ENCODE data around the gene TRAM2.

TRAM2 gene

GRCh38 chr6:52544602-52545405 is 32.1 kb downstream of the TRAM2 start:
- no peak for DNase-seq
- no peak overlapping the region for H3K27ac Mint-ChIP-seq

DNA sequence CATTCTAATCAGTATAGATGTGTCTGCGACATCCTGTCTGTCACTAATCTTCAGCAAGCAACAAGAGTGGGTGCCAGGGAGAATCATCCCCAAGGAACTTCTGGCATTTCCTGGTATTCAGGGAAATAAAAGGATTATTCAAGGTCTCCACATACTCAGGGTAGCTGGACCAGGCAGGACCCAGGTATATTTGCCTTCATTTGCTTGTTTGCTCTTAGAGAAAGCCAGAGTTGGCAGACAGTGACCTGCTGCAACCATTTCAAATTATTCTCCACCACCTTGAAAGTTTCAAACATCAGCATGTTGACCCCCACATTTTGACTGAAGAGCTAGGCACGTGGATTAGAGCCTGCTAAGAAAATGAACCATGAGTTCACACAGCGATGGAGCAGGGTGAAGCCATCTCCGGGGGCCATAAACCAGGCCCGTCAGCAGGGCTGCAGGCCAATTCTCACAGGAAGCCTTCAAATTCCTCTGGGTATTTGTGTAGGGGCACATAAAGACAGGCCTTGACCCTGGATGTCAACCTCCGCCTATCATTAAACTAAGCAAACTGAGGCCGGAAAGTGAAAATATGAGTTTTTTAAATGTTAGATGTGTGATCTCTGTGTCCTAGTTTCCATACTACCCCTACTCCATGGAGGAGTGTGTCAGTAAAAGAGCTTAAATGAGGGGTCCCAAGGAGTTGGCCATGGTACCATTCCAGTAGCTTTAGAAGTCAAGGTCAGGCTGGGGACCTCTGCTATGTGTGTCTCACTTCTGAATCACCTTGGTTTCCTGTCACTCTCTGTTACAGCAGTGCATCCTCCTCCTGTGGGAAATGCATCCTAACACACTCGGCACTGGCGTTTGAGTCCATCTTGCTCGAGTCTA is 32.9 kb downstream of the TRAM2 start:
- Mint-ChIP-seq H3K4me1 (ENCODE audit: low read depth in 2 of 2) (peaks cover 38 to 55% of the 10 kb centered on the region in 2 donors), H3K9me3 (no peaks in the 10 kb centered on the region), H3K27ac (no peak overlapping the region), H3K27me3 (no peaks in the 10 kb centered on the region), H3K36me3 (ENCODE audit: insufficient read depth) (peaks cover 6% of the 10 kb centered on the region), H3K4me3 (no peak overlapping the region)
- DNase-seq (no peak), ATAC-seq (replicated peaks) (no peak)

More at GRCh38 chr6:52544602-52545405, 32.1 kb downstream of the TRAM2 start:
- H3K27me3 Mint-ChIP-seq, result no peaks in the 10 kb centered on the region
- peaks cover 6% of the 10 kb centered on the region for H3K36me3 Mint-ChIP-seq (ENCODE audit: insufficient read depth)
- ATAC-seq (replicated peaks), result no peak
- no peak overlapping the region for H3K4me3 Mint-ChIP-seq
- H3K4me1 Mint-ChIP-seq (ENCODE audit: low read depth in 2 of 2), result peaks cover 38 to 53% of the 10 kb centered on the region in 2 donors
- H3K9me3 Mint-ChIP-seq, result no peaks in the 10 kb centered on the region

- H3K27me3 Mint-ChIP-seq, result no peaks in the 10 kb centered on the region
- H3K4me1 Mint-ChIP-seq (ENCODE audit: low read depth in 2 of 2), result peaks cover 36 to 61% of the 10 kb centered on the region in 2 donors
- H3K36me3 Mint-ChIP-seq (ENCODE audit: insufficient read depth), result peaks cover 6% of the 10 kb centered on the region
- ATAC-seq (replicated peaks), result no peak
- no peak for DNase-seq
- H3K9me3 Mint-ChIP-seq, result no peaks in the 10 kb centered on the region
- no peak overlapping the region for H3K4me3 Mint-ChIP-seq
- no peak overlapping the region for H3K27ac Mint-ChIP-seq
Measured at GRCh38 chr6:52543262-52543661, 33.6 kb downstream of the TRAM2 start.

GRCh38 chr6:52541135-52541534 is 35.7 kb downstream of the TRAM2 start:
- H3K9me3 Mint-ChIP-seq, result no peaks in the 10 kb centered on the region
- H3K27me3 Mint-ChIP-seq, result no peaks in the 10 kb centered on the region
- H3K4me3 Mint-ChIP-seq, result no peak overlapping the region

DNA sequence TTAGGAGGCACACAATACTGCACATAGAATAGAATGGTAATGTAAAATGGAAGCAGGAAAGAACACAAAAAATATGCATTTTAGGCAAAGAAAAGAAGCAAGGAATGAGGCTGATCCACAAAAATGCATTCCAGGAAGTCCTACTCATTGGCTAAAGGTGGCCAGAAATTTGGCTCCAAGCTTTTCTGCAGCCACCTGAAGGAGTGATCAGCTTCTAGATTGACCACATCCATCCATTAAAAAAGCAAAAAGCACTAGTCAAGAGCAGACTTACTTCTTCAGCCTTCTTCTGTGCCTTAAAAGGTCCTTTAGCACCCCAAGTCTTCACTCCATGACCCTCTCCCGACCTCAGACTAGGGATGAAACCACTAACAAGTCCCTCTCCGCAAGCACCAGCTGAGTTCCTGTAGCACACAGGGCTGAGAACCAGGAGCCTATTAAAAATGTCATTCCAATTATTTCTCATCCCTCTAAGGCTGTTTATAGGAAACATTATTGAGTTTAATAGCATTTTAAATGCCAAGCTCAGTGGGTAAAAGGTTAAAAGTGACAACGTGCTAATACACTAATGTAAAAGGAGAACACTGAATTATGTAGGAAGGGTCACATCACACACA is 36.5 kb downstream of the TRAM2 start:
- Mint-ChIP-seq H3K4me1 (ENCODE audit: low read depth in 2 of 2) (peaks cover 41 to 57% of the 10 kb centered on the region in 2 donors), H3K9me3 (no peaks in the 10 kb centered on the region)

More at GRCh38 chr6:52541135-52541534, 35.7 kb downstream of the TRAM2 start:
- ATAC-seq (replicated peaks) (no peak), DNase-seq (no peak)
- Mint-ChIP-seq H3K27ac (no peak overlapping the region), H3K4me1 (ENCODE audit: low read depth in 2 of 2) (peaks cover 36 to 55% of the 10 kb centered on the region in 2 donors), H3K36me3 (ENCODE audit: insufficient read depth) (peaks cover 6% of the 10 kb centered on the region)

DNA sequence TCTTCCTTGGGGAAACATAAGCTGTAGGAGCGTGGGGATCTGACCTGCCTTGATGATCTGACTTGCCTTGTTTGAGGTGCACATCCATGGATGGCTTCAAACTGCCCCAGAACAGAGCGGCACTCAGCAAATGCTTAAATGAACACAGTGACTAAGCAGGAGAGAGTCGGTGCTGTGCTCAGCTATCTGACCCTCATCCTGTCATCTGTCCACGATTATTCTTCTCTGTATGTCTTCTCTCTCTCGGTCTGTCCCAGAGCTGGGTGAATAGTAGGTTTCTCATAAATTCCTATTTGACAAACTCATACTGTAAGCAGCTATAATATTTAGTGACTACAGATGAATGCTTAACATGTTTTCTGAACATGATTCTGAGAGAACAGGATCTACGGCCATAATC is 37.3 kb downstream of the TRAM2 start:
- DNase-seq (no peak), ATAC-seq (replicated peaks) (no peak)
- Mint-ChIP-seq H3K27me3 (no peaks in the 10 kb centered on the region), H3K36me3 (ENCODE audit: insufficient read depth) (peaks cover 7% of the 10 kb centered on the region), H3K27ac (no peak overlapping the region), H3K4me3 (no peak overlapping the region), H3K9me3 (no peaks in the 10 kb centered on the region), H3K4me1 (ENCODE audit: low read depth in 2 of 2) (peaks cover 49 to 51% of the 10 kb centered on the region in 2 donors)

More for the DNA sequence above, 36.5 kb downstream of the TRAM2 start:
- ATAC-seq (replicated peaks) (no peak), DNase-seq (no peak)
- no peaks in the 10 kb centered on the region for H3K27me3 Mint-ChIP-seq
- H3K27ac Mint-ChIP-seq, result no peak overlapping the region
- H3K36me3 Mint-ChIP-seq (ENCODE audit: insufficient read depth), result peaks cover 7% of the 10 kb centered on the region
- no peak overlapping the region for H3K4me3 Mint-ChIP-seq

- no peak for DNase-seq
- H3K27me3 Mint-ChIP-seq, result no peaks in the 10 kb centered on the region
- no peak overlapping the region for H3K4me3 Mint-ChIP-seq
- peaks cover 44 to 45% of the 10 kb centered on the region in 2 donors for H3K4me1 Mint-ChIP-seq (ENCODE audit: low read depth in 2 of 2)
- no peaks in the 10 kb centered on the region for H3K9me3 Mint-ChIP-seq
- H3K36me3 Mint-ChIP-seq (ENCODE audit: insufficient read depth), result peaks cover 11% of the 10 kb centered on the region
- no peak for ATAC-seq (replicated peaks)
- peak overlapping the region in 1 of 2 donors; percentile 26 for H3K27ac Mint-ChIP-seq
Measured at GRCh38 chr6:52538901-52539354, 37.9 kb downstream of the TRAM2 start.

DNA sequence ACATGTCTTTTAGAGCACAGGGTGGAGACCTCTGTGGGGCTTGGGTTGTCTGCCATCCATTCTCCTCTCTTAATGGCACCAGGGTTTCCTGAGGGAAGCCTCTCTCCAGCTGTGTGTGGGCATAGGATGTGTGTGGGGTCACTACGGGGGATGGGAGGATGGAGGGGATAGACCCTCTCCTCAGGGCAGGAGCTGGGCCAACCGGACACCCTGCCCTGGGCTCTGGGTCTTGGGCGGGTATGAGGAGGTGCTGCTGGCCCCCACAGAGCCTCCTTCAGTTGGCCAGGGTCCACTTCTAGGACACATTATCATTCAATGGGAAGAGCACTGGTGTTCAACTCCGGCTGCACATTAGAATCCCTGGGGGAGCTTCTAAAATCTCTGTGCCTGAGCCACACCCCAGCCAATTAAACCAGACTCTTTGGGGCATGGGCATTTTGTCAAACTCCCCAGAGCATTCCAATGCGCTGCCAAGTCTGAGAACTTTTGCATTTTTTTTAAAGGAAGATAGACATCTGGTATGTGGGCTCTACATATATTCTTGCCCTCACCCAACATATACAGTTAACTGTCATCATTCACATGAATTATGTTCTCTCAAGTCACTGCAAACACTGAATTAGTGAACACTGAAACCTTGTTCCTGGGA is 38.5 kb downstream of the TRAM2 start:
- no peaks in the 10 kb centered on the region for H3K27me3 Mint-ChIP-seq
- peaks cover 13% of the 10 kb centered on the region for H3K36me3 Mint-ChIP-seq (ENCODE audit: insufficient read depth)
- peak overlapping the region; percentile 4 to 23 for H3K4me3 Mint-ChIP-seq
- no peak for DNase-seq
- H3K4me1 Mint-ChIP-seq (ENCODE audit: low read depth in 2 of 2), result peaks cover 38 to 45% of the 10 kb centered on the region in 2 donors
- H3K27ac Mint-ChIP-seq, result peak overlapping the region; percentile 26 to 51
- no peaks in the 10 kb centered on the region for H3K9me3 Mint-ChIP-seq
- ATAC-seq (replicated peaks), result no peak

DNA sequence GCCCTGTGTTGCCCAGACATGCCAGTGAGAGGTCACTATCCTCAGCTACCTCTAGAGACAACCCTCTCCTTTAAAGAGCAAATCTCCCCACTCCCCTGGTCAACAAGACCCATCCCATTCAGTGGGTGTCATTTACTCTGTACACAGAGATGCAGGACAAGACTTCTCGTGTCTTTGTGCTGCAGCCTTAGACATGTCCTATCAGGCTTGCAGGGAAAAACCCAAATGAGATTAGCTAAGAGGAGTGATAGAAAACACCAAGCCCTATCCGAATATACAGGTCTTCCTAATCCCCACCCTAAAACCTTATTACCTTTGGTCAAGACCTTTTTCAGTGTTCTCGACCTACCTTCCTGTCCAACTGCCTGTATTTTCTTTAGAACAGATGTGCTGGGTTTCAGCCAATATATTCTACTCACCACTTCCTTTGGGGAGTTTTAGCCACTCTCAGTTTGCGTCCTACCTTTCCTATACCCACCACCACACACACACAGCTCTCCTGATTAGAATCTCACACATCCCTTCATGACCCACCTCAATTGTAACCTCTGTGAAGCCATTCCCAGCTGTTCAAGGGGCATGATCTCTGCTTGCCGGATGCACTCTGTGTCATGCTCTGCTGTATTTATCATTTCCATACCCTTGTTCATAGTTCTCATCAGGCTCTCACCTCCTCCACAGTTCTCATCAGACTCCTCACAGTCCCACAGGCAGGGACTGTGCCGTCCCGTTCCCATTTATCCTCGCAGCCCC is 39.7 kb downstream of the TRAM2 start:
- DNase-seq, result no peak
- Mint-ChIP-seq H3K9me3 (no peaks in the 10 kb centered on the region), H3K4me1 (ENCODE audit: low read depth in 2 of 2) (peaks cover 37 to 45% of the 10 kb centered on the region in 2 donors), H3K36me3 (ENCODE audit: insufficient read depth) (peaks cover 11% of the 10 kb centered on the region), H3K27ac (peak overlapping the region; percentile 26 to 51), H3K27me3 (no peaks in the 10 kb centered on the region), H3K4me3 (peak overlapping the region; percentile 0 to 23)
- peak; percentile 64 for ATAC-seq (replicated peaks)

- Mint-ChIP-seq H3K9me3 (no peaks in the 10 kb centered on the region), H3K4me1 (ENCODE audit: low read depth in 2 of 2) (peaks cover 37 to 44% of the 10 kb centered on the region in 2 donors), H3K27me3 (no peaks in the 10 kb centered on the region), H3K27ac (peak overlapping the region in 1 of 2 donors; percentile 51), H3K4me3 (peak overlapping the region in 1 of 2 donors; percentile 0), H3K36me3 (ENCODE audit: insufficient read depth) (peaks cover 11% of the 10 kb centered on the region)
- ATAC-seq (replicated peaks) (no peak), DNase-seq (no peak)
Measured at GRCh38 chr6:52536424-52536916, 40.4 kb downstream of the TRAM2 start.

DNA sequence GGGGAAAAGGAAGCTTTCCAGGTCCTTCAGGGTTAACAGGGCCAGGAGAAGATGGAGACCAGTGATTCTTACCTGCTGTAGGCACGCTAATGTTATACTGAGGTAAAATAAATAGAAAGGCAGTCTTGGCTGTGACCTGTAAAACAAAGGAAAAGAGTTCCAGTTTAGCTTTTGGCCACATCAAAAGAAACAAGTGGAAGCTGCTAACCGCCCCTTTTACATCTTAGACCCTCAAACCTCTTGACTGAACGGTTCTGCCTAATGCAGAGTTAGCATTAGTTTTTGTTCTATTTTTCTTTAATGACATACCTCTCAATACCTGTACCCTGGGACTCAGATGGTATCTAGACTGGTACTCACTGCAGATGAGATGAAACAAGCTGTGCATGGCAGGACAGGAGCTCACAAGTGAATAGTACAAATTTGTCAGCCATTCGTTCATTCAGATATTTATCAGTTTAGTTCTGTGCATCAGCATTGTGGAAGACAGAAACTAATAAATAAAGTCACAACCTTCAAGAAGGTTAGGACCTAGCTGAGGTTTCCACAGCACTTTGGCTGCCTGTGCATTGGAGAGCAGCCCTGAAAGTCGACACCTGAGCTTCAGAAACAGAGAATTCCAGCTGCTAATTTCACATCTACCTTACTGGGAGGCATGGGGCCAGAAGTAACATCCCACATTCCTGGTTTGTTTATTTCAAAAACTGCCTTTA is 41.0 kb downstream of the TRAM2 start:
- Mint-ChIP-seq H3K9me3 (no peaks in the 10 kb centered on the region), H3K36me3 (ENCODE audit: insufficient read depth) (peaks cover 11% of the 10 kb centered on the region), H3K27ac (peak overlapping the region in 1 of 2 donors; percentile 66), H3K4me1 (ENCODE audit: low read depth in 2 of 2) (peaks cover 37 to 42% of the 10 kb centered on the region in 2 donors), H3K27me3 (no peaks in the 10 kb centered on the region), H3K4me3 (peak overlapping the region; percentile 28 to 75)
- DNase-seq (no peak), ATAC-seq (replicated peaks) (peak; percentile 62)
